Measurements from ENCODE around the gene CRISPLD2.
A peak's percentile ranks its signal among the peaks of the same experiment; 100 is the strongest.

Gene CRISPLD2

GRCh38 chr16:84811529-84811928, 8.3 kb upstream of the CRISPLD2 start:
- no peak overlapping the region for H2AK5ac ChIP-seq (ENCODE audit: low read depth, low read length)
- H2BK15ac ChIP-seq (ENCODE audit: low read length), result no peak overlapping the region
- no peak overlapping the region for H3K4ac ChIP-seq (ENCODE audit: low read length)
- no peak overlapping the region for H2BK120ac ChIP-seq (ENCODE audit: low read depth, low read length)
- no peak overlapping the region for H3K23ac ChIP-seq (ENCODE audit: low read depth, low read length, poor library complexity)
- H3K9ac ChIP-seq (ENCODE audit: low read depth, low read length, poor library complexity), result no peak overlapping the region
- H2AFZ ChIP-seq (ENCODE audit: low read length), result no peak overlapping the region
- H3K4me1 ChIP-seq (ENCODE audit: control insufficient read depth in 2 of 2, insufficient read depth in 1 of 2, low read depth in 1 of 2, low read length in 2 of 2), result no peaks in the 10 kb centered on the region
- H4K8ac ChIP-seq (ENCODE audit: low read depth, low read length), result no peak overlapping the region
- H3K9me3 ChIP-seq (replicated peaks in 1 of 2; ENCODE audit: control insufficient read depth in 2 of 2, insufficient read depth in 1 of 2, low read depth in 1 of 2, low read length in 2 of 2), result peaks cover 0 to 2% of the 10 kb centered on the region in 2 donors
- H3K14ac ChIP-seq (ENCODE audit: low read length), result no peak overlapping the region
- no peak overlapping the region for H2BK5ac ChIP-seq (ENCODE audit: low read length)
- no peaks in the 10 kb centered on the region for H3K36me3 ChIP-seq (replicated peaks in 1 of 2; ENCODE audit: control insufficient read depth in 2 of 2, insufficient read depth in 2 of 2, low read length in 2 of 2)
- no CpG with 5 or more reads among the region's 2 CpGs for WGBS, 2 donors (ENCODE audit: extremely low coverage in 2 of 2, insufficient read length in 2 of 2, insufficient replicate concordance in 1 of 2)
- H3K27me3 ChIP-seq (ENCODE audit: control insufficient read depth in 3 of 3, insufficient read depth in 3 of 3, low read depth in 1 of 3, low read length in 3 of 3), result peaks cover 0 to 50% (median 0%) of the 10 kb centered on the region in 3 experiments
- H3K27ac ChIP-seq (replicated peaks; ENCODE audit: low read length), result no peak overlapping the region
- no peak overlapping the region for H3K4me3 ChIP-seq (ENCODE audit: low read length in 2 of 2)
- no peak overlapping the region for H2BK12ac ChIP-seq (ENCODE audit: low read length)
- H3K4me2 ChIP-seq (ENCODE audit: insufficient read depth, low read length, poor library complexity, severe bottlenecking), result no peak overlapping the region
- no peaks in the 10 kb centered on the region for H3K79me1 ChIP-seq (ENCODE audit: low read depth, low read length)
- no peak overlapping the region for H4K91ac ChIP-seq (ENCODE audit: low read depth, low read length, poor library complexity)
- no peak for DNase-seq (ENCODE audit: low spot score)
- H3K18ac ChIP-seq (ENCODE audit: low read length), result no peak overlapping the region

GRCh38 chr16:84813141-84813934, 6.4 kb upstream of the CRISPLD2 start:
- Histone ChIP-seq H2AK5ac (ENCODE audit: low read depth, low read length) (no peak overlapping the region), H3K18ac (ENCODE audit: low read length) (peak overlapping the region; percentile 42), H3K4me3 (ENCODE audit: low read length in 2 of 2) (no peak overlapping the region), H2BK5ac (ENCODE audit: low read length) (no peak overlapping the region), H3K36me3 (replicated peaks in 1 of 2; ENCODE audit: control insufficient read depth in 2 of 2, insufficient read depth in 2 of 2, low read length in 2 of 2) (no peaks in the 10 kb centered on the region), H3K4me1 (ENCODE audit: control insufficient read depth in 2 of 2, insufficient read depth in 1 of 2, low read depth in 1 of 2, low read length in 2 of 2) (no peaks in the 10 kb centered on the region), H2AFZ (ENCODE audit: low read length) (no peak overlapping the region), H3K23ac (ENCODE audit: low read depth, low read length, poor library complexity) (peak overlapping the region; percentile 47), H4K91ac (ENCODE audit: low read depth, low read length, poor library complexity) (no peak overlapping the region), H2BK120ac (ENCODE audit: low read depth, low read length) (no peak overlapping the region), H2BK15ac (ENCODE audit: low read length) (no peak overlapping the region), H2BK12ac (ENCODE audit: low read length) (no peak overlapping the region), H3K27ac (replicated peaks; ENCODE audit: low read length) (no peak overlapping the region), H3K4me2 (ENCODE audit: insufficient read depth, low read length, poor library complexity, severe bottlenecking) (no peak overlapping the region), H3K9ac (ENCODE audit: low read depth, low read length, poor library complexity) (no peak overlapping the region), H3K14ac (ENCODE audit: low read length) (no peak overlapping the region), H3K9me3 (replicated peaks in 1 of 2; ENCODE audit: control insufficient read depth in 2 of 2, insufficient read depth in 1 of 2, low read depth in 1 of 2, low read length in 2 of 2) (peaks cover 0 to 2% of the 10 kb centered on the region in 2 donors), H3K4ac (ENCODE audit: low read length) (no peak overlapping the region), H3K79me1 (ENCODE audit: low read depth, low read length) (no peaks in the 10 kb centered on the region), H3K27me3 (ENCODE audit: control insufficient read depth in 3 of 3, insufficient read depth in 3 of 3, low read depth in 1 of 3, low read length in 3 of 3) (peaks cover 0 to 62% (median 0%) of the 10 kb centered on the region in 3 experiments), H4K8ac (ENCODE audit: low read depth, low read length) (no peak overlapping the region)
- no CpG with 5 or more reads among the region's 15 CpGs for WGBS, 2 donors (ENCODE audit: extremely low coverage in 2 of 2, insufficient read length in 2 of 2, insufficient replicate concordance in 1 of 2)
- no peak for DNase-seq (ENCODE audit: low spot score)

- H2BK120ac ChIP-seq (ENCODE audit: low read depth, low read length), result no peak overlapping the region
- no peak for DNase-seq (ENCODE audit: low spot score)
- no peak overlapping the region for H3K4me2 ChIP-seq (ENCODE audit: insufficient read depth, low read length, poor library complexity, severe bottlenecking)
- H3K23ac ChIP-seq (ENCODE audit: low read depth, low read length, poor library complexity), result no peak overlapping the region
- H3K9me3 ChIP-seq (replicated peaks in 1 of 2; ENCODE audit: control insufficient read depth in 2 of 2, insufficient read depth in 1 of 2, low read depth in 1 of 2, low read length in 2 of 2), result peaks cover 0 to 4% of the 10 kb centered on the region in 2 donors
- no peaks in the 10 kb centered on the region for H3K36me3 ChIP-seq (replicated peaks in 1 of 2; ENCODE audit: control insufficient read depth in 2 of 2, insufficient read depth in 2 of 2, low read length in 2 of 2)
- H2BK5ac ChIP-seq (ENCODE audit: low read length), result no peak overlapping the region
- no peaks in the 10 kb centered on the region for H3K79me1 ChIP-seq (ENCODE audit: low read depth, low read length)
- H3K27me3 ChIP-seq (ENCODE audit: control insufficient read depth in 3 of 3, insufficient read depth in 3 of 3, low read depth in 1 of 3, low read length in 3 of 3), result peaks cover 0 to 74% (median 17%) of the 10 kb centered on the region in 3 experiments
- H3K27ac ChIP-seq (replicated peaks; ENCODE audit: low read length), result no peak overlapping the region
- no peak overlapping the region for H2AFZ ChIP-seq (ENCODE audit: low read length)
- H4K8ac ChIP-seq (ENCODE audit: low read depth, low read length), result no peak overlapping the region
- no peak overlapping the region for H2AK5ac ChIP-seq (ENCODE audit: low read depth, low read length)
- no peak overlapping the region for H3K4ac ChIP-seq (ENCODE audit: low read length)
- WGBS, 2 donors (ENCODE audit: extremely low coverage in 2 of 2, insufficient read length in 2 of 2, insufficient replicate concordance in 1 of 2), result no CpG with 5 or more reads among the region's 7 CpGs
- no peak overlapping the region for H2BK15ac ChIP-seq (ENCODE audit: low read length)
- no peak overlapping the region for H2BK12ac ChIP-seq (ENCODE audit: low read length)
- H3K4me1 ChIP-seq (ENCODE audit: control insufficient read depth in 2 of 2, insufficient read depth in 1 of 2, low read depth in 1 of 2, low read length in 2 of 2), result peaks cover 3 to 6% of the 10 kb centered on the region in 2 donors
- no peak overlapping the region for H4K91ac ChIP-seq (ENCODE audit: low read depth, low read length, poor library complexity)
- H3K4me3 ChIP-seq (ENCODE audit: low read length in 2 of 2), result no peak overlapping the region
- no peak overlapping the region for H3K9ac ChIP-seq (ENCODE audit: low read depth, low read length, poor library complexity)
- H3K18ac ChIP-seq (ENCODE audit: low read length), result no peak overlapping the region
- H3K14ac ChIP-seq (ENCODE audit: low read length), result no peak overlapping the region
Observed at GRCh38 chr16:84815462-84815861, 4.3 kb upstream of the CRISPLD2 start.

- H3K14ac ChIP-seq (ENCODE audit: low read length), result no peak overlapping the region
- no CpG with 5 or more reads among the region's 7 CpGs for WGBS, 2 donors (ENCODE audit: extremely low coverage in 2 of 2, insufficient read length in 2 of 2, insufficient replicate concordance in 1 of 2)
- no peak for DNase-seq (ENCODE audit: low spot score)
- no peak overlapping the region for H3K4ac ChIP-seq (ENCODE audit: low read length)
- H3K9me3 ChIP-seq (replicated peaks in 1 of 2; ENCODE audit: control insufficient read depth in 2 of 2, insufficient read depth in 1 of 2, low read depth in 1 of 2, low read length in 2 of 2), result peaks cover 0 to 4% of the 10 kb centered on the region in 2 donors
- no peak overlapping the region for H4K8ac ChIP-seq (ENCODE audit: low read depth, low read length)
- H2BK15ac ChIP-seq (ENCODE audit: low read length), result no peak overlapping the region
- H3K27me3 ChIP-seq (ENCODE audit: control insufficient read depth in 3 of 3, insufficient read depth in 3 of 3, low read depth in 1 of 3, low read length in 3 of 3), result peaks cover 0 to 75% (median 23%) of the 10 kb centered on the region in 3 experiments
- H2AK5ac ChIP-seq (ENCODE audit: low read depth, low read length), result no peak overlapping the region
- H2BK12ac ChIP-seq (ENCODE audit: low read length), result no peak overlapping the region
- H2BK5ac ChIP-seq (ENCODE audit: low read length), result no peak overlapping the region
- no peak overlapping the region for H4K91ac ChIP-seq (ENCODE audit: low read depth, low read length, poor library complexity)
- H3K23ac ChIP-seq (ENCODE audit: low read depth, low read length, poor library complexity), result no peak overlapping the region
- no peak overlapping the region for H3K4me3 ChIP-seq (ENCODE audit: low read length in 2 of 2)
- H3K4me2 ChIP-seq (ENCODE audit: insufficient read depth, low read length, poor library complexity, severe bottlenecking), result no peak overlapping the region
- H2BK120ac ChIP-seq (ENCODE audit: low read depth, low read length), result no peak overlapping the region
- H3K9ac ChIP-seq (ENCODE audit: low read depth, low read length, poor library complexity), result no peak overlapping the region
- no peaks in the 10 kb centered on the region for H3K79me1 ChIP-seq (ENCODE audit: low read depth, low read length)
- H3K36me3 ChIP-seq (replicated peaks in 1 of 2; ENCODE audit: control insufficient read depth in 2 of 2, insufficient read depth in 2 of 2, low read length in 2 of 2), result no peaks in the 10 kb centered on the region
- no peak overlapping the region for H2AFZ ChIP-seq (ENCODE audit: low read length)
- H3K27ac ChIP-seq (replicated peaks; ENCODE audit: low read length), result no peak overlapping the region
- peaks cover 3 to 6% of the 10 kb centered on the region in 2 donors for H3K4me1 ChIP-seq (ENCODE audit: control insufficient read depth in 2 of 2, insufficient read depth in 1 of 2, low read depth in 1 of 2, low read length in 2 of 2)
- H3K18ac ChIP-seq (ENCODE audit: low read length), result no peak overlapping the region
Observed at GRCh38 chr16:84816023-84816422, 3.8 kb upstream of the CRISPLD2 start.
